Suppressor macrophage (primary cell): Measurements from ENCODE around the gene ZNF462.
A peak's percentile ranks its signal among the peaks of the same experiment; 100 is the strongest.
"Not testable (repeated sequence)": the region's sequence is repeated elsewhere in the genome, so short reads cannot be mapped to it uniquely, and the experiment has no call there.

Source experiments
- DNase-seq, 4 experiments: peaks; one replicate each; pipeline ENCODE4 v3.0.0-alpha.2; 2020 to 2022
- total RNA-seq, 17 experiments: gene quantifications; one replicate each; lab custom pipeline; 2026; ENCODE audit warnings: mixed read lengths in 6 of 17, inconsistent platforms in 3 of 17; lab: John Stamatoyannopoulos, UW

The ZNF462 gene
- 0.50 to 11.1 (median 1.8) reads per million in 17 experiments for total RNA-seq

GRCh38 chr9:106862821-106863720 lies at the start of gene ZNF462:
ZNF462 (plus strand) TSS chr9:106863166; CDS start chr9:106923384, 60,218 bp downstream.
- DNase-seq, result peak in 3 of 4 experiments; percentile 17 to 33 (median 26)

DNA sequence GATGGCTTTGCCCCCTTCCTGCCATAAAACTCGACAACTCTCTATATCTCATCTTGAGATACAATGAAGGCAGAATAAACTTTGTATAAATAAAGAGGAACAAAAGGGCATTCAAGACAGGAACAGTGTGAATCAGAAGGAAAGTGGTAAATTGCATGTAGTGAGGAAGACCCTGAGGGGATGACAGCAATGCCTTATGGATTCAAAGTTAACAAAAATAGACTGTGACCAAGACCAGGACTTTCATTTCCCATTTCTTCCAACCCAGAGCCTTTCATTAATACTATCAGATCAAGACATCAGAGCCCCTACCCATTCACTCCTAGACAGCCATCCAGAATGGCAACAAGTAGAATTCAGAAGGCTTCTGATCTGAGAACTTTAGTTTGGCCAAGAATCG lies 46.4 kb upstream of the ZNF462 start:
- DNase-seq, result peak; percentile 1 to 51 (median 25)

DNA sequence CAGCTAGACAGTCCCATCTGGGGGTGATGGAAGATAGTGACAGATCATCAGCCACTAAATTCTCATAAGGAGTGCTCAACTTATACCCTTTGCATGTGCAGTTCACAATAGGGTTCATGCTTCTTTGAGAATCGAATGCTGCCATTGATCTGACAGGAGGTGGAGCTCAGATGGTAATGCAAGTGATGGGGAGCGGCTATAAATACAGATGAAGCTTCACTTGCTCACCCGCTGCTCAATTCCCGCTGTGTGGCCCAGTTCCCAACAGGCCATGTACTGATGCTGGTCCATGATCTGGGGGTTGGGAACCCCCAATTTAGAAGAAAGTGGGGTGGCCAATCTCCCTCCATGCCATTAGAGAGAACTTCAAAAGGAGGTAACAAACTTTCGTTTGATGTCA lies 44.9 kb upstream of the ZNF462 start:
- DNase-seq, result no peak

DNA sequence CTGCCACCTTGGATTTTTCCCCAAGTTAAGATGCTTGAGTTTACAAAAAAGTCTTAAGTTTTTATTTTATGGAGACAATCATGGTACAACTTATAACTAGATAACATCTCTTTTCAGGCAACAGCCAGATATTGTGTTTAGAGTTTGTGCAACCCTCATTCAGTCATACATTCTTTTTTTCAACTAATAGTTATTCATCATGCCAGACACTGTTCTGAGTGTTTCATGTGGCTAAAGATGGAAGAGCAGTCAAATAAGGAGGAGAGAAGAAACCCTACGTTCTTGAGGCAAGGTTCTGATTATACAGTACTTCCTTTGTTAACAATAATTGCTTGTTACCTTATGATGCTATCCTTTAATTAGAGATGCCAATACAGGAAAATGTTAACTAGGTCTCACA lies 42.1 kb upstream of the ZNF462 start:
- no peak for DNase-seq

DNA sequence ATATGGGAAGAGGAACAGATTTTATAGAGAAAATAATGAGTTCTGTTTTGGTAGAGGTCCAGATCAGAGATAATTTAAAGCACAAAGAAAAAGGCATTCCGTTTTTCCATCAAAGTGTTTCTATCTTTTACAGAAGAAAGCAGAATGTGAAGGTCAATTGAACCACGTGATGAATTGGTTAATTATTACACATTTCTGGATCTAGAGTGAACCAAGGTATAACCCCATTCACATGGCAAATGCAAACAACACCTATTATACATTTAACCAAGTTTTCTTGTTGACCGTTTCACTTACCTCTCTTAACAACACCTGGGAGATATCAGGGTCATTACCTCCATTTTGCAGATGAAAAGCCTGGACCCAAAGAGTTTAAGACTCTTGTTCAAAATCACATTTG lies 34.9 kb upstream of the ZNF462 start:
- DNase-seq, result no peak

DNA sequence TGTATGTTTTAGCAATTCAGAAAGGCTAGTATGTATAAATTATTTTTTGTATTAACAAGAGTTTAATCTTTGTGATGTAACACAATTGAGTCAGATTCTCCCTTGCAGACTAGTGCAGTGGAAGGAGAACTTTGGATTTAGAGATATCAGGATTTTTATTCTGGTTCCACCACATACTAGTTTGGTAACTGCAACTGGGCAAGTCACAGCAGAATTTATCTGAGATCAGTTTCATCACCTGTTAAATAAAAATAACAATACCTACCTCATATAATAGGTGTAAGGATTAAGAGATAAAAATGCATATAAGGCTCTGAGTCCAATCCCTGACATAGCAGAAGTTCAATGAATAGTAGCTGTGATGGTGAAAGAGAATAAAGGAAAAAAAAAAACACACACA lies 34.0 kb upstream of the ZNF462 start:
- no peak for DNase-seq

- DNase-seq, result no peak
Measured at GRCh38 chr9:106829666-106830408, 33.1 kb upstream of the ZNF462 start.

DNA sequence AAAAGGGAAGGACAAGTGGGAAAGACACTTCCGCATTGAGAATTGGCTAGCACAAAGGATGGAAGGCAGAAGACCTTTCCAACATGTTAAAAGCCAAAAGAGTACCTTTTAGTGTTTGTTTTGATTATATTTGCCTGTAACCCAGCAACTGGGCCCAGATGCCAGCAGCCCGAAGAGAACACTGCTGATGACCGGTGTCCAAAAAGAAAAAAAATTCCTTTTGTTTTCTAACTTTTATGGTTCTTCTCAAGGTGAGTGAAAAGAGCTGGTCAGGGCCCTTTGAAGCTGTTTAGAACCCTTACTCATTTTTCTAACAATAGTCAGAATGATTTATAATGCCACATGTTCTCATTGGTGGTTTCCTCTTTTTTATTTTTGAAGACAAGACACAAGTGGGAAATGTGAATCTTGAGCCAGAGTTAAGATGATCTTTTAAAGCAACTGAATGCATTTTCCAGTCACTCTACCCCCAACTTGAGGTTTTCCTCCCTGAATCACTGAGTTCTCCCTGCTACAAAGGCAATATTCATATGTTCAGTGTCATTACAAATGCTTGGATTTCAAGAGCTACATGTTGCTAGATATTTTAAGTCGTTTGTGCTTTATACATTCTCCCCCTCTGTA lies 32.3 kb upstream of the ZNF462 start:
- DNase-seq, result peak in 2 of 4 experiments; percentile 4 to 13

- DNase-seq, result no peak
Measured at GRCh38 chr9:106834888-106835287, 28.1 kb upstream of the ZNF462 start.

- no peak for DNase-seq
Measured at GRCh38 chr9:106835840-106836239, 27.1 kb upstream of the ZNF462 start.

- DNase-seq, result no peak
Measured at GRCh38 chr9:106843371-106843770, 19.6 kb upstream of the ZNF462 start.

GRCh38 chr9:106846307-106846706 lies 16.7 kb upstream of the ZNF462 start:
- DNase-seq, result no peak

DNA sequence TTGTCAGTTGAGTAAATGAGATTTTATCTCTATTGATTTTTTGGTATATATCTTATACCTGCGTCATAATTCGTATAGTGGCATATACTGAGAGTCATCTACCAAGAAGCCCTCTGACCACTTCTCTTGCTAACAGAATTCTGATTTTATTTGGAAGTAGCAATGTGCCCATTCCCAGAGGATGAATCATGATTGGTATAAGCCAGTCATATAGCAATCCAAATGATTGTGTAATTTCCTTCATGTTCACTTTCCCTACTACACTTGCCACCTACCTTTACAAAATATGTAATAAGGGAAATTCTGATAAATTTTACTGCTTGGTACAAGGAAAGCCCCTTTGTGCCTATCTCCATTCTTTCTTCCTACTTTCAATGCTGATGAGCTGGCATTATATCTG lies 16.1 kb upstream of the ZNF462 start:
- DNase-seq, result no peak

DNA sequence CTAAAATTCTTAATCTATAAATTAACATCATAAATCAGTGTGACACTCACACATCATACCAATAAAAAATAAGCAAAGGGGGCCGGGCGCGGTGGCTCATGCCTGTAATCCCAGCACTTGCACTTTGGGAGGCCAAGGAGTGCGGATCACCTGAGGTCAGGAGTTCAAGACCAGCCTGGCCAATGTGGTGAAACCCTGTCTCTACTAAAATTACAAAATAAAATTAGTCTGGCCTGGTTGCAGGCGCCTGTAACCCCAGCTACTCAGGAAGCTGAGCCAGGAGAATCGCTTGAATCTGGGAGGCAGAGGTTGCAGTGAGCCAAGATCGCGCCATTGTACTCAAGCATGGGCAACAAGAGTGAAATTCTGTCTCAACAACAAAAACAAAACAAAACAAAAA lies 11.3 kb upstream of the ZNF462 start:
- not testable (repeated sequence) for DNase-seq

DNA sequence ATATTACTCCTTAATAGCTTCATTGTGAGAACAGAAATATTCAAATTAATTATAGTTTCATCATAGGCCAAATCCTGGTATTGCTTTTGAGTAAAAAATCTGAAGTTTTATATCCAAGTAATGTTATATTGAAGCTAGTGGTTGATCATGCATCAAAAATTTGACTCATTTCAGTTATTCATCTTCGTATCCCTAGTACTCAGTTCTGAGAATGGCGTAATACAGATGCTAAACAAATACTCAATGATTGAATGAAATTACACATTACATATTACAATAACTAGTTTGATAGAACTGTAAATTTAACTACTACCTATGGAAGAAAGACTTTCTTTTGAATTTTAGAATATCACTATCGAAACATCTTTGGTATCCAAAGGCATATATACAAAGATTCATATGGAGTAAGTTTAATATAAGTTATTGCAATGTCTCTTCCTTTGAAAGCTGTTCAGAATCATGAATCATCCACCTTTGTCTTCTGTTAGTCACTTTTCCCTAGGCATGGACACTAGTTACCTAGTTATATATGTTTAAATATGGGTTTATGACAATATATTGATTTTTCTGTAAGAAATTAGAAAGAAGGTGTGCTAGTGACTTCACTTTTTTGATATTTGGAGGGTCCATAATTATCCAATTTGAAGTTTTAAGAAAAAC lies 5.0 kb upstream of the ZNF462 start:
- DNase-seq, result no peak

GRCh38 chr9:106859957-106860720 lies 2.8 kb upstream of the ZNF462 start:
- peak in 1 of 4 experiments; percentile 4 for DNase-seq

- DNase-seq, result peak in 3 of 4 experiments; percentile 7 to 23 (median 15)
Measured at GRCh38 chr9:106860721-106861639, 2.0 kb upstream of the ZNF462 start.

DNA sequence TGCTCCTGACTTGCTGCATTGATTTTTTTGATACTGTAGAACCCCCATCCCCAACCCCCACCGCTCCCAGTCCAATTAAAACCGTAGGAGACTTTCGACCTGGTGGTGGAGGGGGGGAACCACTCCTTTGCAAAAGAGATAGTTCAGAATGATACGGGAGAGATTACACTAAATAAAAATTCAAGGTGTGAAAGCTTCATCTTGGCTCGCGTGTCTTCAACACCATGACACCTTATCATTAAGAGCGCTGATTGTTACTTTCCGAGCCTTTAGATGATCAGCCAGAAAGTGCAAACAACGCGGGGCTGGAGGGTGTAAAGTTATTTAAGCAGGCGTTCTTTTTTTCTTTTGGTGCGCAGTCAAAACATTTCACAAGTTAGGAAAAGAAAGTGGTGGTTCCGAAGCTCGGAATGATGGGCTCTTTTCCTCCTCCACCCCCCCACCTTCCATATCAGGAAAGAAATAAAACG lies 1.3 kb upstream of the ZNF462 start:
- DNase-seq, result no peak

GRCh38 chr9:106862110-106862820 lies 701 bp upstream of the ZNF462 start:
- peak in 1 of 4 experiments; percentile 26 for DNase-seq
